Panc1 (cell line): ENCODE measurements around the gene CSTF3.

ENCODE experiments used
- POLR2AphosphoS5 ChIP-seq: IDR thresholded peaks from 2 replicates; pipeline ENCODE4 v1.6.1; 2012; ENCODE audit warnings: mild to moderate bottlenecking, low read depth, low read length, moderate library complexity
- TCF7L2 ChIP-seq: IDR thresholded peaks from 2 replicates; pipeline ENCODE4 v1.6.1; 2011; ENCODE audit warnings: mild to moderate bottlenecking, low read depth, low read length, inconsistent platforms
- TF ChIP-seq, protein P1 (sequence below): fragments of 450-650 bp; IDR thresholded peaks from 2 replicates; pipeline ENCODE4 v1.5.1; 2017; ENCODE audit warnings: mild to moderate bottlenecking
- TF ChIP-seq, protein P2 (sequence below), 2 experiments: IDR thresholded peaks; 2 replicates each; pipeline ENCODE4 v1.6.1; 2011 to 2012; ENCODE audit warnings: low read depth in 2 of 2, control low read depth in 1 of 2, low read length in 1 of 2, mild to moderate bottlenecking in 1 of 2, moderate library complexity in 1 of 2; ENCODE audit not compliant: insufficient read depth in 1 of 2

DNA sequence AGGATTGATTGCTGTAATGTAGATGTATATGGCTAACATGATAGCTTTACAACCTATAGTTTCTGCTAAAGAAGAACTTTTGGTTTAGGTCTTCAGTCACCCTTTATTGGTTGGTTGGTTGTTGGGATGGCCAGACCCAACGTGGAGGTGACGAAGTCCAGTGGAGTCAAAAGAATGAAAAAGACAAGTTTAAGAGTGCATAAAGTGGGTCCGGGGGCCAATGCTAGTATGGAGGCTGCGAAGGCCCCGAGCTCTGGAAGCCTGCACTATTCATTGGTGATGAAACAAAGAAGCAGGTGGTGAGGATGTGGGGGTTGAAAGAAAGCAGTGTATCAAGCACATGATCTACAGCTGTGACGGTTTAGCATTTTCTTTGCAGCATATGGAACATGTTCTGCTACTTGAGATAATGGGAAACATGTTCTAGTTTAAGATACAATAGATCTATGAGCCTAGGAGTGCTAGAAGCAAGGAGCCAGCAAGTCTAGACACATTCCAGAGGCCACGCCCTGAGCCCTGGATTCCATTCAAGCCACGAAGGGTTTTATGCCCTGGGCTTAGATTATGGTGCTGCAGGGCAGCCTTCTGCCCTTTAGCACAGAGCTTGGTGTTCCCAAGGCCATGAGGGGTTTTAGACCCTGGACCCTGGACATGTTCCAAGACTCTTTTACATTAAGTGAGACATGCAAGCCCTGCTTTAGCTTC lies 115.6 kb downstream of the CSTF3 start:
- no peak for TF ChIP-seq POLR2AphosphoS5
- TF ChIP-seq, protein P1, sequence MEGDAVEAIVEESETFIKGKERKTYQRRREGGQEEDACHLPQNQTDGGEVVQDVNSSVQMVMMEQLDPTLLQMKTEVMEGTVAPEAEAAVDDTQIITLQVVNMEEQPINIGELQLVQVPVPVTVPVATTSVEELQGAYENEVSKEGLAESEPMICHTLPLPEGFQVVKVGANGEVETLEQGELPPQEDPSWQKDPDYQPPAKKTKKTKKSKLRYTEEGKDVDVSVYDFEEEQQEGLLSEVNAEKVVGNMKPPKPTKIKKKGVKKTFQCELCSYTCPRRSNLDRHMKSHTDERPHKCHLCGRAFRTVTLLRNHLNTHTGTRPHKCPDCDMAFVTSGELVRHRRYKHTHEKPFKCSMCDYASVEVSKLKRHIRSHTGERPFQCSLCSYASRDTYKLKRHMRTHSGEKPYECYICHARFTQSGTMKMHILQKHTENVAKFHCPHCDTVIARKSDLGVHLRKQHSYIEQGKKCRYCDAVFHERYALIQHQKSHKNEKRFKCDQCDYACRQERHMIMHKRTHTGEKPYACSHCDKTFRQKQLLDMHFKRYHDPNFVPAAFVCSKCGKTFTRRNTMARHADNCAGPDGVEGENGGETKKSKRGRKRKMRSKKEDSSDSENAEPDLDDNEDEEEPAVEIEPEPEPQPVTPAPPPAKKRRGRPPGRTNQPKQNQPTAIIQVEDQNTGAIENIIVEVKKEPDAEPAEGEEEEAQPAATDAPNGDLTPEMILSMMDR = no peak
- TF ChIP-seq, protein P2, sequence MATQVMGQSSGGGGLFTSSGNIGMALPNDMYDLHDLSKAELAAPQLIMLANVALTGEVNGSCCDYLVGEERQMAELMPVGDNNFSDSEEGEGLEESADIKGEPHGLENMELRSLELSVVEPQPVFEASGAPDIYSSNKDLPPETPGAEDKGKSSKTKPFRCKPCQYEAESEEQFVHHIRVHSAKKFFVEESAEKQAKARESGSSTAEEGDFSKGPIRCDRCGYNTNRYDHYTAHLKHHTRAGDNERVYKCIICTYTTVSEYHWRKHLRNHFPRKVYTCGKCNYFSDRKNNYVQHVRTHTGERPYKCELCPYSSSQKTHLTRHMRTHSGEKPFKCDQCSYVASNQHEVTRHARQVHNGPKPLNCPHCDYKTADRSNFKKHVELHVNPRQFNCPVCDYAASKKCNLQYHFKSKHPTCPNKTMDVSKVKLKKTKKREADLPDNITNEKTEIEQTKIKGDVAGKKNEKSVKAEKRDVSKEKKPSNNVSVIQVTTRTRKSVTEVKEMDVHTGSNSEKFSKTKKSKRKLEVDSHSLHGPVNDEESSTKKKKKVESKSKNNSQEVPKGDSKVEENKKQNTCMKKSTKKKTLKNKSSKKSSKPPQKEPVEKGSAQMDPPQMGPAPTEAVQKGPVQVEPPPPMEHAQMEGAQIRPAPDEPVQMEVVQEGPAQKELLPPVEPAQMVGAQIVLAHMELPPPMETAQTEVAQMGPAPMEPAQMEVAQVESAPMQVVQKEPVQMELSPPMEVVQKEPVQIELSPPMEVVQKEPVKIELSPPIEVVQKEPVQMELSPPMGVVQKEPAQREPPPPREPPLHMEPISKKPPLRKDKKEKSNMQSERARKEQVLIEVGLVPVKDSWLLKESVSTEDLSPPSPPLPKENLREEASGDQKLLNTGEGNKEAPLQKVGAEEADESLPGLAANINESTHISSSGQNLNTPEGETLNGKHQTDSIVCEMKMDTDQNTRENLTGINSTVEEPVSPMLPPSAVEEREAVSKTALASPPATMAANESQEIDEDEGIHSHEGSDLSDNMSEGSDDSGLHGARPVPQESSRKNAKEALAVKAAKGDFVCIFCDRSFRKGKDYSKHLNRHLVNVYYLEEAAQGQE (IDR thresholded peaks at IDR 0.05; ENCODE audit: insufficient read depth in 1 of 2, low read depth in 2 of 2, low read length in 1 of 2) = no peak
- no peak for TF ChIP-seq TCF7L2
